Fibroblast of peridontal ligament (primary cell): Measurements from ENCODE around the gene ABCC11.

Experiments used
- DNase-seq: peaks from one replicate; pipeline ENCODE4 v3.0.0-alpha.2; 2010; ENCODE audit errors: extremely low read depth

ABCC11 gene

DNA sequence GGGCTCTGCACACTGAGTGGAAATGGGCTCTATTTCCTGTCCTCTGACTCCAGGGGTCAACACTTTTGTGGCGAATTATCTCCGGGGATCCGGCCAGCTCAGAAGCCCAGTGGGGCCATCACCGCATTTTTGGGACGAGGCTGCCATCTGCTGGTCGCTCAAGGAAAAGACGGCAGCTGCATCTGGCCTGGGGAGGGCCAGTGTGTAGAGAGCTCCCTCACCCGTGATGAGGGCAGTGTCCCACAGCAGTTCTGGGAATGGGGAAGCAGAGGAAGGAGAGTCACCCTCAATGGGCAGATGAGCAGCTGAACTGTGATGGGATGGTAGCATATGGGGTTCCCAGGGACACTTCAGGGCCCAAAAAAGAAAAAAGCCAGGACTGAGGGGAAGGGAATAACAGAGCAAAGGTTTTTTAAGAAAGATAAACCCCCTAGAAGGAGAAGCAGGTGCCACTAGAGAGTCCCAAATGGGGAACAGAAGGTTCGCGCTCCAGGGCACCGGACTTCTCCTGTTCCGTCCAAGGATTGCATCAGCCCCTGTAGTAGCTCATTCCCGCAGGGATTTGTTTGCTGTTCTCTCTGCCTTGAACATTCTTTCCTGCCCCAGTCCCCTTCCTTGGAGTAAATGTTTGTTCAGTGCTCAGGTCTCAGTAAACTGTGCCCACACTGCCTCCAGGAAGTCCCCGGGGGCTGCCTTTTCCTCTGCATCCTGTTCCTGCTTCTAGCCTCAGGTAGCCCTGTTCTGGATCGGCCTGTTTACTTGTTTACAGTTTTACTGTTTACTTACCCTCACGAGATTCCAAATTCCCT lies 82.2 kb downstream of the ABCC11 start:
- DNase-seq, result peak; percentile 75

DNA sequence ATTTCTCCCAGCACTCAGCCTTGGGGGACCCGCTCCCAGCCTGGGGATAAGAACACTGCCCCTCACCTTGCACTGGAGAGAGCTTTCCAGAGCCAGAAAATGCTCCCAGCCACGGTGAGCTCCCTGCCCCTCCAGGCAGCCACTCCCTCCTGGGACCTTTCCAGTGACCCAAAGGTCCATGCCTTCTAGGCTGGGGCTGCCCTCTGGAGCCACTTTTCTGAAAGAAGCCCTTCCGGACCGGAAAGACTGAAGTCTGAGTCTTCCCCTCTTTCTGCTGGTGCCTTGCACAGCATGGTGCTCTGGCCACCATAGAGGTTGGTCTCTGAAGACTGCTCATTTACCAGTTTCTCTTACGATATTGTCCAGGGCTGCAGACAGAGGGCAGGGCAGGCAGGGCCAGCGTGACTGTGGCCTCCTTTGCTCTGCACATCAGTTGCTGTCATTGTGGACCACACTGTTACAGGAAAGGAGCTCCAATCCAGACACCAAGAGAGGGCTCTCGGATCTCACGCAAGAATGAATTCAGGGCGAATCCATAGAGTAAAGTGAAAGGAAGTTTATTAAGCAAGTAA lies 84.4 kb downstream of the ABCC11 start:
- no peak for DNase-seq

DNA sequence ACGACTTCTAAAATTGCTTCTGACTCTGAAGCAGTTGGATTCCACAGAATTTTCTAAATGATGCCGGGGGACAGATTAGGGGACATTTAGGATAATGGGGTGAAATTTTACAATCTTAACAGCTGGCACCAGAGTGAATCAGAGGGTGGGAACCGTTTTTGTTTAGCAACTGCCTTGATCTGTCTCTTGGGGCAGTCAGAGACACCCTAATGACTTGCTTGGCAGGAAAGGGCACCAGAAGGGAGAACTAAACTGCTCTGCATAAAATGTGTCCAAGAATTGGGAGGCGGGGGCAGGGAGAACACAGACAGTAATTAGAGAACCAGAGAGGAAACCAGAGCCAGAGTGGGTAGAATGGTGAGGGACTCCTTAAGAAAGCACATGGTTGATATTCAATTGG lies 85.4 kb downstream of the ABCC11 start:
- DNase-seq, result no peak

DNA sequence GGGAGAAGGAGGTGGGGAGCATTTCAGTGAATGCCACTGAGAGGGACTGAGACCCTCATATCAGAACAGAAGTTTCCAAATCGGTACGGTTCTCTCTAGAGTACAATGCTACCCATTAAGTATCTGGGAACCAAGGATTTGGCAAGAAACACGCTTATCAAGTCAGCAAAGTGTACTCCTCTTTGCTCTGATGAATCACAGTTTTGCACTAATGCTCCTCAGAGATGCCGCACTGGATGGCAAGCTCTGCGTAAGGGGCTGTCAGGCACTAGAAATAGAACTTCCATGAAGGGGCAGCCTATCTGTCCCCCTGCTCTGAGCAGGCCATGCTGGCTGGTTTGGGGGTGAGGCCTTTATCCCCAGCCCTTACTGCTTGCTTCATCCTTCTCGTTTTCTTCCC lies 86.8 kb downstream of the ABCC11 start:
- no peak for DNase-seq

DNA sequence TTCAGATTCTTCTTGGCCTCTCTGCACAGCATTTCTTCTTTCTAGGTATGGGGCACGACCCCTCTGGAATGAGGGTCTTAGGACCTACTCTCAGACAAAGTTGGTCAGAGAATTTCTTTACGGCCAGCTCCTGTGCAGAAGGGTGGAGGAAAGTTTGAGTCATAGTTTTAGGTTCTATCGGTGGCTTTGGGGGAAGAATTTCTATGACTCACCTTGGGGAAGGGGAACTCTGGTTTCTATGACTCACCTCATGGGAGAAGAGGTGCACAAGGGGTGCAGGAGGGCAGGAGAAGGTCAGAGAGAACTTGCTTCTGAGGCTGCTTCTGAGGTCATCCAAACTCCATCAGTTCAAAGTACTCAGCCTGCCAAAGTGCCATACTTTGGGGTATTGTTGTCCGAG lies 89.0 kb downstream of the ABCC11 start:
- DNase-seq, result peak; percentile 18

DNA sequence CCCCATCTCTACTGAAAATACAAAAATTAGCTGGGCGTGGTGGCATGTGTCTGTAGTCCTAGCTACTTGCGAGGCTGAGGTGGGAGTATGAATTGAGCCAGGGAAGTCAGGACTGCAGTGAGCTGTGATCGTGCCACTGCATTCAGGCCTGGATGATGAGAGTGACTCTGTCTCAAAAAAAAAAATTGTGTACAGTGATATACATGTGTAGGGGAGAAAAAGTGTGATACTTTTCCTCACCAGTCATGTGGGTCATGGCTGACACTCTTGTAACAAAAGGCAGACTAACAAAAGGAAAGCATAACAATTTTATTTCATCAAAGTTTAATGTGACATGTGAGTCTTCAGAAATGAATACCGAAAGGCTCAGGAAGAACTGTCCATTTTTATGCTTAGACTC lies 89.5 kb downstream of the ABCC11 start:
- DNase-seq, result no peak

DNA sequence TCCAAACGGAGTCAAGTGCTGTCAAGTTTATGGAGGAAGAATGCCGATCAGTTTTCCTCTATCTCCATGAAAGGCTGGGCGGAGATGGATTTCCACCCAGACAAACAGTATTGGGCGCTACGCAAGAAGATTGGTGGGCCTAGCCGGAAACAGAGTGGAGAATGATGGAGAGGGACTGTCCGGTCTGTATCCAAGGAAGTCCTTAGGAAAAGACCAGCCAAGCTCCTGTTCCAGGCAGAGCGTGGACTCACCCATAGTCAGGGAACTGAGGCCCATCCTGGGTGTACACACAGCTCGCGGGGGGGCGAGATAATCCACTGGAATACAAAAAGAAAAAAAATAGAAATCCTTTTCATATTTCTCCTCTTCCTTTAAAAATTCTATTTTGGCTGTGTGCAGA lies 90.0 kb downstream of the ABCC11 start:
- DNase-seq, result no peak

DNA sequence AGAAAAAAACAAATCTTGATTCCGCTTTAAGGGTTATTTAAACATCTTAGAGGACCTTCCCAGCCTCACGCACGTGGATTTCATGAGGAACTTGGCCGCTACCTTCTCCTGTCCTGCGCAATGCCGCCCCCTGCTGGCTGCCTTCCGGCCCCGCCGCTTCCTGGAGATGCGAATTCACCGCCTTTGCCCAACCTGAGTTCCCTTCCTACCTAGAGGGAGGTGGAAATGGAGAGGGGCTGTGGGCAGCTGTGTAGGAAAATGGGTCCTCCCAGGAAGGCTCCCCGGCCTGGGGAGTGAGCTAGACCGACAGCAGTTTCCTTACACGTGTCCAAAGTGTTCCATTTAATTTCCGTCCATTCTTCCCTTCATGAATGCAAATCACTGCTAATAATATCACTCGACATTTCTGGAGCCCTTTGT lies 90.5 kb downstream of the ABCC11 start:
- DNase-seq, result peak; percentile 83

DNA sequence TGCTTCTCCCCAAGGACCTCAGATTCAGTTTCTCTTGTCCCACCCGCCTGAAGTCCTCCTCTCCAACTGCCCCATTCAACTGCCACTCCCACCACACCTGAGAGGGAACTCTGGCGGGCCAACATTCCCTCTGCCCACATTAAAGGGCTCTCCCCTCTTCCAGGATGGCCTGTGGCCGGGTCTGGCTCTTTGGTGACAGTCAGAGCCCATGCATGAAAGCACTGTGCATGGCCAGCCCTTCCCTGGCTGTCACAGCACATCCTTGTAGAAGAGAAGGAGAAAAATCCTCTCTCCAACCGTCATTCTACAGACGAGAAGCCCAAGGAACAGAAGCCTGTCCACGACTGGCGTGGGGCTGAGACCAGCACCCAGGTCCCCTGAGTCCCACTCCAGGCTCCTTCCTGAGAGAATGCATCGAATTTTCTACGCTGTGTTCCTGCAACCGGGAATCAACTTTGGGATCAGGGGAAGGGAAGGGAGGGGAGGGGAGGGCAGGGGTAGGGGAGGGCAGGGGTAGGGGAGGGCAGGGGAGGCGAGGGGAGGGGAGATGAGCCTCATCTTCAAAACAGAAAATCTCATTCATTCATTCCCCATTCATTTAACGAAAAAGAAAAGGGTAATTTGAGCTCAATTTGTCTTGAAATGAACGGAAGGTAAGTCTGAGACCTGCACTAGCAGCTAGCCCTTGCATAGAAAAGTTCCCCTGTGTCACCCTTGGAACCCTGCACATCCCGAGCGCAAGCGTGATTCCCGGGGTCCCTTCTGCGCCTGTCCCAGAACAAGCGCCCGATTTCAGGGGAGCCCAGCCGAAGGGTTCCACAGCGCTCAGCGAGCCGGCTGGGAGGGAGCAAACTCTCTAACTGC lies 91.2 kb downstream of the ABCC11 start, which contains the start of gene ABCC12:
Gene ABCC12 (minus strand): TSS at position 68 of the 864 bp plus-strand sequence. CDS start 9,569 bp downstream, outside the sequence.
- no peak for DNase-seq

DNA sequence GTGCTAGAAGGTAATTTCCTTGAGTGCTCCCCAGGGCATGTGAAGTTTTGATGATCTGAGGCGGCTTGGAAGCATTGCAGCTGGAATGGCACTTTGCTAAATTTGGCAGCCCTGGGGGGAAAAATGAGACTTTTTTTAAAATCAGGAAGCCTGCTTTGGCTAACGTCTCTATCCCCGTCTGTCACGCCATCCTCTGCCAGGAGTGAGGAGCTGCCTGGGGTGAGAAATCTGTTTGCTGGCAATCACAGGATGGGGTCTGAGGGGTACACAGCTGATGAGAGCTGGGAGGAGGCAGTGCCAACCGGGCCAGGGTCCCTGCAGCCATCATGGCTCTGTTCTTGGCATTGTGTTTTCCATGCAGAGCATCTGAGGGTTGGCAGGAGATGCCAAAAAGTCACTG lies 93.6 kb downstream of the ABCC11 start:
- DNase-seq, result no peak

DNA sequence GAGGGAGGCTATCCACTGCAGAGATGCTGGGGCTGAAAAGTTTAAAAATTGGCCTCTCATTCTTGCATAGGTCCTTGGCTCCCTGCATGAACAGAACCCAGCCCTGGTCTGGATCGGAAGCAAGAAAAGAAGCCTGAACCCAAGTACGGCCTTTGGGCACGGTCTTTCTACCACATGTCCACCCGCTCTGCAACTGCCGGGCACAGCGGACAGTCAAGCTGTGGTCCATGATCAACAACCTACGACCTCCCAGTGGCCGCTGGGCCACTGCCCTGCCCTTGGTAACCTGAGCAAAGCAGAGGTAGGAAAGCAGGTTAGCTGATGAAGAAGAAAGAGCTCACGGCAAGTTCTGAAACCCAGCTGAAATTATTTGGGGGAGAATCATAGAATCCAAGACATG lies 95.1 kb downstream of the ABCC11 start:
- DNase-seq, result no peak

DNA sequence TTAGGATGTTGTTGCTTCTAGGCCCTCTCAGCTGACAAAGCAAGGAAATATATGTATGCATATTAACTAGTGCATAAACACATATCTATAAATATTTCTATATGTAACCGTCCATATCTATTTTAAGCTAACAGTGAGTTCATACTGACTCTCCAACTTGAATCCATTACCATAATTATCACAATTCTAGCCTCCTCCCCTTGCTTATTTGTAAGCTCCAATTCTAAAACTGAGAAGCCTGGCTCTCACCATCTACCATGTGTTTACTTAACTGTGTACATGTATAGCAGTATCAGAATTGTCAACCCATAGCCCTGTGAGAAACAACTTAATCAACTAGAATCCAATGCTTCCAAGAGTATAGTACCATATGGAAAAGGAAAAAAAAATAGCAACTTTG lies 96.6 kb downstream of the ABCC11 start:
- DNase-seq, result no peak

DNA sequence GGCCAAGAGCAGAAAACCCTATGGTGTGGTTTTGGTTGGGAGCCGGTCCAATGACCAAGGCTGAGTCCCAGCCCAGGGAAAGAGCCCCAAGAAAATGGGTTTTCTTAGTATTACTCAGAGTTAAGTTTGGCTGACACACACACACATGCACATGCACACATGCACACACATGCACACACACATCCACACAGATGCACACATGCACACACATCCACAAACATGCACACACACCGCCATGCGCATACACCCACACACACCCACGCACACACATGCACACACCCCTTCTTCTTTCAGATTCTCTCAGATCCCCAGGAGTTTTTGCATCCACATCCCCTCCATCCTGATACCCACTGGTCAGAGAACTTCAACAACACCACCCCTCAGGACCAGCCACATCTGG lies 100.6 kb downstream of the ABCC11 start:
- DNase-seq, result no peak

DNA sequence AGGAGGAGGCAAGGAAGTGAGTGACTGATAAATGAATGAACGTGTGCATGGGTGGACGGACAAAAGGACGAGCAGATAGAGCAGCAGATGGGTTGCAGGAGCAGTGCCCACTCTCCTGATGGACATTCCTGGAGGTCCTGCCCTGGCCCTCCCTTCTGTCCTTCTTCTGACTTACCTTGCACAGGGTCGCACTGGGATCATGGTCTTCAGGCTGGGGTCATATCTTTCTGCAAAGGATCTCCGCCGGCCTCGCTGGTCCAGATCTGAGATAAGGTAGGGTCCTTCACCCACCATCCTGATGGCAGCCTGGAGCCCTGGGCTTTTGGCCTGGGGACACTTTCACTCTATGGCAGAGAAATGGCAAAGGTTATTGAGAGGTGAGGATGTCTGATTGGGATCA lies 101.2 kb downstream of the ABCC11 start:
- DNase-seq, result no peak

DNA sequence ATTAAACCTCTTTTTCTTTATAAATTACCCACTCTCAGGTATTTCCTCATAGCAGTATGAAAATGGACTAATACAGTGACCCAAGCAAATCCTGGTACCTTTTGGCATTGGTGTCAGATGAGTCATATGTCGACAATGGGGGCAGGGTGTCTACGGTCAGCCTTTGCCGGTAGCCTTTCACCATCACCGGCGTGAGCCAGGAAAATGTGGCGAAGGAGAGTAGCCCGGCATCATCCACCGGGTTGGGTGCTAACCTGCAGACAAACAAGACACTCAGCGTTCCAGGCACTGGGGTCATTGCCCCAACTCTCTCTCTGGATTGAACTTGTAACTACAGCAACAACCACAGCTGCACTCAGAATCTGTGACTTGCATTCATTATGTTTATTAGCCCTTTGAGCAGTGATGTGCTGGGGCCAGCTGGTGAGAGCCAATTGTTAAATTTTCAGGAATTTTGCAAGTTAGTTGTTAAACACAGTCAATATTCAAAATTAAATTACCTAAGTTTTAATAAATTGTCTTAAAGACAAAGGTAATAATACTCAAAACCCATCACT lies 103.4 kb downstream of the ABCC11 start:
- no peak for DNase-seq

DNA sequence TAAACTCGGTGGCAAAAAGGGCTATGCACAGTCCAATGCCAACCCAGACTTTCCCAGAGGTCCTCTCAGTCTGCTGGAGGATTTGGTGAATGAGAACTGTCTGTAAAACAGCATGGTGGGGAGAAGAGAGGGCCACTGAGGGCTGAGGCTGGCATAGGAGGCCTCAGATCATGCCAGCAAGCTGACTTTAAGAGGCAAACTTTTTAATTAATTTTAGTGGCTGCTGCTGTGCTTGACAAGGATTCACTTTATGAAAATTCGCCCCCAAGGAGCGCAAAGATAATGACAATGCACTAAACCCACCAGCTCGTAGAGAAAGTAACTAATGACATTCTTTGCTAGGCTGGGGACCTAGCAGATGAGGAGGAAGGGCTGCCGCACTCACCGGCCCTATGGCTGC lies 106.5 kb downstream of the ABCC11 start:
- DNase-seq, result no peak

DNA sequence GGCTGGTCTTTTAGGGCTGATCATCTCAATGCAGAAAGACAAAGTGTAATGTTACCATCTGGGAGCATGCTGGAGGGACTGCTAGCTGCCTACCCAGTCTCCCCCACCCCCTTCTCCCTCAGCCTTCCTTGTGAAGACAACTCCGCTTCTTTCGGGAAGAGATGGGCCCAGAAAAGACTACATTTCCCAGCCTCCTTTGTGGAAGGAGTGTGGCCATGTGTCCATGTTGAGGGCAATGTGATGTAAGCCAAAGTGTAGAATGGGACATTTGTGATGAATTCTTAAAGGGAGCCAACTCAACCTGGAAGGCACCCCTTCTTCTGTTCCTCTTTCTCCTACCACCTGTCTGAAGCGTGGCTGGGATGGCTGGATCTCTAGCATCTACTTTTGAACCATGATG lies 107.8 kb downstream of the ABCC11 start:
- DNase-seq, result no peak

DNA sequence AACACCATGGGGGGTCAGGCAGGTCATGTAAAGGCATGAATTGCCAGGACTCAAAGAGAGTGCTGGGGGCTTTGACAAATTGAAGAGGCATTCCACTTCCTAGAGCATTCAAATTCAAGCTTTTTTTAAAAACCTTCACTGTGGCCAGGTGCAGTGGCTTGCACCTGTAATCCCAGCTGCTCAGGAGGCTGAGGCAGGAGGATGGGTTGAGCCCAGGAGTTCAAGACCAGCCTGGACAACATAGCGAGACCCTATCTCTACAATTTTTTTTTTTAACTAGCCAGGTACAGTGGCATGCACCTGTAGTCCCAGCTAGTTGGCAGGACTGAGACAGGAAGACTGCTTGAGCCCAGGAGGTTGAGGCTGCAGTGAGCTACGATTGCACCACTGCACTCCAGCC lies 108.8 kb downstream of the ABCC11 start:
- no peak for DNase-seq

DNA sequence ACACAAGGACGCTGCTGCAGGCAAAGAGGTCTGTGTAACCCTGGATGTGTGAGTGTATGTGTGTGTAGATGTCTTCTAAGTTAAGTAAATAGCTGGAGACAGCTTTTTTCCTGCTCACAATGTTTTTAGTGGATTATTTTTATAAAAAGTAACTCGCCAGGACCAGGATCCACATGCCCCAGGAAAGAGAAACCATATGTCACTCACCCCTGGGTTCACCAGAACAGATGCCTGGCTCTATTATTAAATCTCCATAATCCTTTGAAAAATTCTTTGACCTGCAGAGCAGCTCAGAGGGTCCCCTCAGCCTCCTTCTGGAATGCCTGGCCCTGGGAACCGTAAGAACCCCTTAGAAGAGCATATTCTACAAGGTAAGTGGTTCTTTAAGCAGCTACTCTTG lies 109.5 kb downstream of the ABCC11 start:
- DNase-seq, result no peak

DNA sequence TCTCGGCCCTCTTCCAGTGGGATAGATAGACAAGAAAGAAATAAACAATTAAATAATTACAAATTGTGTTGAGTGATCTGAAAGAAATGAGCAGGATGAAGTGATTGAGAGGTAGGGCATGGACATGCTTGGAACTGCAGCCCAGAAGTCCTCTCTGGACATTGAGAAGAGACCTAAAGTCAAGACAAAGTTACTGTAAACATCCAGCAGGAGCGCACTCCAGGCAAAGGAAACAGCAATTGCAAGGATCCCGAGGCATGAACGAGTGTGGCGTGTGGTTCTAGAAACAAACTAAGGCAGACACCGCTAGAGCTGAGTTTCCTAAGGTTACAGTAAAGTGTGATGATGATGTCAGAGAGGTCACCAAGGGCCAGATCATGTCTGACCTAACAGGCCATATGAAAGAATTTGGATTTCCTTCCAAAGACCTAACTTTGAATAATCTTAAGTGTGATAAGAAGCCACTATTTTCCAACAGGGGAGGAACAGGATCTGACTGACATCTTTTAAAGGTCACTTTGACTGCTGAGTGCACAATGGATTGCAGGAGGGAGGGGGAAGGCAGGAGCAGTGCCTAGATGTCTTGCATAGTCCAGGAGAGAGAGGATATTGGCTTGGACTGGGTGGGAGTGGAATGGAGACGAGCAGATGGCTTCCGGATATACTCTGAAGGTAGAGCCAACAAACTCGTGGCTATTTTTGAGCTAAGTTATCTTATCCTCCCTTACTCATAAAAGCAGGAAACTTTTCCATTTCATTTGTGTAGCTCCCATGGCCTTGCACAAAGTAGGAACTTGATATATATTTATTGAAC lies 110.6 kb downstream of the ABCC11 start:
- no peak for DNase-seq

DNA sequence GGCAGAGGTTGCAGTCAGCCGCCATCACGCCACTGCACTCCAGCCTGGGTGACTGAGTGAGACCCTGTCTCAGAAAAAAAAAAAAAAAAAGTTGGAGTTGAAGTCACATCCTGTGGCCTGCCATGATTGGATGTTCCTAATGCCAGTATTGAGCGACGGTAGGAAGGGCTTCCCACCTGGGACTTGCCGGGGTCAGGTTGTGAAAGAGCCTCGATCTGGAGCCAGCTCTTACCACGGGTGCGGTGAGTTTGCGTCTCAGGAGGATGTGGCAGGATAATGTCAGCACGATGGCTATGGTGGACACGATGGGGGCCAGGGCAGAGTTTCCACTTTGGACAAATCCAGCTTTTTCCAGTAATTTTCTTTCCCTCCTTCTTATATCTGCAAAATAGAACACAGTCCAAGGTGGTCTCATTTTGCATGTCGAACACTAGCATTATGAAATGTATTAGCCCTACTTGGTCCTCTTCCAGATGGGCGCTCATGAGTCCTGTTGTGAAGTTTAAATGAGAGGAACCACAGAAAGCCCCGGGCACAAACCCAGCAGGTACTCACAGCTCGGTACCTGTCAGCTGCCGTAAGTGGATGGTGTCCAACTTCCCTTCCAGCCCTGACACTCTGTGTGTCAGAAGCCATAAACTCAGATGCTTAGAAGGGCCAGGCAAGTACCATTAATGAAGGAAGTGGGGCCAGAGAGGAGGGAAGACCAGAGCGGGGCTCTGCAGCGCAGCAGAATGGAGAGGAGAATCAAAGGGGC lies 113.7 kb downstream of the ABCC11 start:
- DNase-seq, result no peak
